H4 (cell line): Measurements from ENCODE around the gene TANGO2. TPM values are rescaled to one million over a fixed set of nuclear protein-coding genes. Genes with fewer than 3 reads are reported as not detected.

Source experiments
- DNase-seq: peaks from one replicate; pipeline ENCODE4 v3.0.0-alpha.2; 2015; ENCODE audit warnings: low spot score
- total RNA-seq: library from RNA; depleted of rRNA; stranded (reverse); fragments of >200 nt; shearing (Covaris generic); gene quantifications from 2 replicates; pipeline ENCODE4 v1.2.3, GENCODE V29; 2014

TANGO2 gene
- total RNA-seq, 1 experiment from 2014 or later: 20.6 TPM

DNA sequence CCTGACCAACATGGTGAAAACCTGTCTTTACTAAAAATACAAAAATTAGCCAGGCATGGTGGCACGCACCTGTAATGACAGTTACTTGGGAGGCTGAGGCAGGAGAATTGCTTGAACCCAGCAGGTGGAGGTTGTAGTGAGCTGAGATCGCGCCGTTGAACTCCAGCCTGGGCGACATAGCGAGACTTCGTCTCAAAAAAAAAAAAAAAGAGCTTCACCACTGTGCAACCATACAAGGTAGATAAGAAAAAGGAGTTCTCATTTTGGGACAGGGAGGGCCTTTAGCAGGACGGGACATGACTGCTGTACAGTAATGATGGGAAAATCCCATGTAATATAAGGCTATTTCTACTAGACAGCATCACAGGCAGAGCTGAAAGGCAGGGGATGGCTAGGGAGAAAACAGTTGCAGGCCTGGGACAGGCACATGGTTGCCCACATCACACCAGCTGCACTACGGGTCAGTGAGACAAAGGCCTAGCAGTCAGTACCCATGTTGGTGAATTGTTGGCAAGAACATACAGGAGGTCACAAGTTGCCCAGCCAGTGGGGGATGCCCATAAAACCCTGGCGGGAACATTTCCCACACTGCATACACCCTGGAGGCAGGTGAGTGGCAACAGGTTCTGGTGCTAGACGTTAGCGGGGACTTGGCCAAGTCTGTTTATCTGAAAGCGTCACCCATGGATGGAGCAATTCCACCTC, 5.4 kb downstream of the TANGO2 start:
- no peak for DNase-seq

GRCh38 chr22:20026996-20027601, 6.2 kb downstream of the TANGO2 start:
- no peak for DNase-seq

DNA sequence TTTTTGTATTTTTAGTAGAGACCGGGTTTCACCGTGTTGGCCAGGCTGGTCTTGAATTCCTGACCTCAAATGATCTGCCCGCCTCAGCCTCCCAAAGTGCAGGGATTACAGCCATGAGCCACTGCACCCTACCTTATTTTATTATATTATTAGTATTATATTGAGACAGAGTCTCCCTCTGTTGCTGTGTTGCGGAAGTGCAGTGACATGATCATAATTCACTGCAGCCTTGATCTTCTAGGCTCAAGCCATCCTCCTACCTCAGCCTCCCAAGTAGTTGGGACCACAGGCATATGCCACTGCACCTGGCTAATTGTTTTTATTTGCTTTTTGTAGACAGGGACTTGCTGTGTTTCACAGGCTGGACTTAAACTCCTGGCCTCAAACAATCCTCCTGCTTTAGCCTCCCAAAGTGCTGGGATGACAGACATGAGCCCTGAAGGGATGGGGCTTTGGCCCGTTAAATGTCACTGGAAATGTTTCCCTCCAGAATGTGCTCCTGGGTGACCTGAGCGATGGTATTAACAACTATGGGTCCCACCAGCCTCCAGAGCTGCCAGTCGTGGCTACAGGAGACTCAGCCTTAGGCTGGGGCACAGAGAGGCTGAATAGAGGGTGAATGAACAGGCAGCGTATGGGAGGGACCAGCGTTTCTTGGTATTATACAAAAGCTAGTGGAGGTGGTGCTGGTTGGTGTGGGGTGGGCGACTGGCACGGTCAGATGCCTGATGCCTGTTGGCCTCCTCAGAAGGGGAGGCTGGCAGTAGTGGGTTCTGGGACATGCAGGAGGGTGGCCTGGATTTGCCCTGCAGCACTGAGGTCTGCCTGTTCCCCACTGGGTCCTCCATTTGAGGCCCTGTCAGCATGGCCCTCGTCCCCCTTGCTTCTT, 7.3 kb downstream of the TANGO2 start:
- no peak for DNase-seq

- no peak for DNase-seq
Measured at GRCh38 chr22:20028855-20029549, 8.1 kb downstream of the TANGO2 start.

GRCh38 chr22:20029550-20030225, 8.8 kb downstream of the TANGO2 start:
- no peak for DNase-seq

- DNase-seq: no peak
Measured at GRCh38 chr22:20031732-20032406, 11.0 kb downstream of the TANGO2 start.

GRCh38 chr22:20032407-20032991, 11.6 kb downstream of the TANGO2 start:
- DNase-seq: no peak

- no peak for DNase-seq
Measured at GRCh38 chr22:20033045-20033706, 12.3 kb downstream of the TANGO2 start.

GRCh38 chr22:20034143-20034542, 13.2 kb downstream of the TANGO2 start:
- DNase-seq: no peak

GRCh38 chr22:20035375-20036083, 14.6 kb downstream of the TANGO2 start:
- no peak for DNase-seq

- DNase-seq: no peak
Measured at GRCh38 chr22:20036084-20036482, 15.2 kb downstream of the TANGO2 start.

- DNase-seq: no peak
Measured at GRCh38 chr22:20036535-20037392, 15.9 kb downstream of the TANGO2 start.

DNA sequence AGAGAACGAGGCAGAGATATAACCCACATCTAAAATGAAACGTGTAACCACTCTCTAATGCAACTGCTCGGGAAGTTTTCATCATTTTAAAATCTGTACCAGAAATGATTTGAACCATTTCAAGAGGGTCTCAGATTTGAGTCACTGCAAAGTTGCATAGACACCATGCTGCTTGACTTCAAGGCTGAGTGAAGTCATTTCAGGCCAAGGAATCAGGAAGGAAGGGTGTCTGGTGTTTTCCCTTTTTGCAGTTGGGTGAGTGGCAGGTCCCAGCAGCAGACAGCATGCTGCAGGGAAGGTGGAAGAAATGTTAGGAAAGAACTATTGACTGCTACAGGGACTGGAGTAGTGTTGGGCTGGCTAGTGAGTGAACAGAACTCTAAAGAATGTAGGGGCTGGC, 16.5 kb downstream of the TANGO2 start:
- no peak for DNase-seq

GRCh38 chr22:20038574-20038973, 17.7 kb downstream of the TANGO2 start:
- no peak for DNase-seq

DNA sequence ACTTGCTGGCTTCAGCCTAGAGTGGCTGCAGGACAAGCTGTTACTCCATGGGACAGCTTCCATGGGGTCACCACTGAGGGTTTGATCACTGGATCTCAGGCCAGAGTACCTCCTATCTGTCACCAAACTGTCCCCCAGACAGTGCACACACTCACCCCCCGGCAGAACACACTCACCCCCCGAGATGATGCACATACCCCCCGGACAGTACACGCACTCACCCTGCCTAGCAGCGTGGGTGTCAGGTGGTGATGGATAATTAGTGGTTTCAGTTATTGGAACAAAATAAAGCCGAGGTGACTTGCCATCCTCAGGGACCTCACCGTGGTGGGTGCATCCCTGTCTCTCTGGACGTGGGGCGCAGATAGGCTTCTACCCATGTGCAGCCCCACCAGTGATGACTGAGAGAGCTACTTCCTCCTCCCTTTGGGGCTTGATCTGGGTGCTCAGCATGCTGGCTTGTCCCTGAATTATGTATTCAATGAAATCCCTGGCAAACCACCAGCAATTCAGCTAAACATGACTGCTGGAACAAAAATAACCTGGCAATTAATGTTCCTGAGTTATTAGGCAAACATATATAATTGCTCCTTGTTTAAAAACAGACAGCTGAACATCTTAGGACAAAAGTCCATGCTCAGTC, 18.9 kb downstream of the TANGO2 start:
- DNase-seq: no peak

- no peak for DNase-seq
Measured at GRCh38 chr22:20040327-20041200, 19.7 kb downstream of the TANGO2 start.
